HepG2 (cell line): ENCODE results near the gene UQCC2. TPM values are rescaled to one million over a fixed set of nuclear protein-coding genes. Genes with fewer than 3 reads are reported as not detected.
A peak's percentile ranks its signal among the peaks of the same experiment; 100 is the strongest.

ENCODE experiments used
- ELK4 ChIP-seq: sonication (generic); formaldehyde crosslinking; IDR thresholded peaks from 2 replicates; pipeline ENCODE4 v1.9.0; 2021; ENCODE audit warnings: missing genetic modification reagents, borderline replicate concordance
- ERF ChIP-seq: IDR thresholded peaks from 2 replicates; pipeline ENCODE4 v1.6.1; 2018; ENCODE audit warnings: missing biosample characterization, missing genetic modification reagents
- ESRRA ChIP-seq: sonication (generic); formaldehyde crosslinking; IDR thresholded peaks from 2 replicates; pipeline ENCODE4 v1.5.1; 2020; ENCODE audit warnings: mild to moderate bottlenecking, low read depth, missing genetic modification reagents
- GMEB2 ChIP-seq: IDR thresholded peaks from 2 replicates; pipeline ENCODE4 v1.6.1; 2016; ENCODE audit warnings: missing biosample characterization, missing genetic modification reagents, low read depth
- KLF12 ChIP-seq: sonication (generic); formaldehyde crosslinking; IDR thresholded peaks from 2 replicates; pipeline ENCODE4 v1.4.0; 2020; ENCODE audit warnings: missing genetic modification reagents, borderline replicate concordance
- TGIF2 ChIP-seq: IDR thresholded peaks from 2 replicates; pipeline ENCODE4 v1.6.1; 2016; ENCODE audit warnings: control low read depth, missing compliant biosample characterization
- ZBTB7A ChIP-seq: sonication (generic); formaldehyde crosslinking; IDR thresholded peaks from 2 replicates; pipeline ENCODE4 v1.8.0; 2022; ENCODE audit warnings: mild to moderate bottlenecking, missing genetic modification reagents
- ZFP36L1 ChIP-seq: sonication (generic); formaldehyde crosslinking; IDR thresholded peaks from 2 replicates; pipeline ENCODE4 v1.8.0; 2022; ENCODE audit warnings: mild to moderate bottlenecking, missing genetic modification reagents, moderate library complexity
- ZMAT3 ChIP-seq: sonication (generic); formaldehyde crosslinking; conservative IDR thresholded peaks from 2 replicates; pipeline ENCODE4 v1.7.0; 2021; ENCODE audit warnings: missing genetic modification reagents
- ZNF205 ChIP-seq: IDR thresholded peaks from 2 replicates; pipeline ENCODE4 v1.6.1; 2018; ENCODE audit warnings: missing biosample characterization, missing genetic modification reagents
- ZNF274 ChIP-seq: sonication (generic); formaldehyde crosslinking; IDR thresholded peaks from 2 replicates; pipeline ENCODE4 v1.5.1; 2020; ENCODE audit warnings: mild to moderate bottlenecking, missing genetic modification reagents
- ZNF280B ChIP-seq: sonication (generic); formaldehyde crosslinking; IDR thresholded peaks from 2 replicates; pipeline ENCODE4 v1.5.0; 2020; ENCODE audit warnings: missing genetic modification reagents, mild to moderate bottlenecking, borderline replicate concordance
- ZNF704 ChIP-seq: sonication (generic); formaldehyde crosslinking; IDR thresholded peaks from 2 replicates; pipeline ENCODE4 v1.8.1; 2023; ENCODE audit warnings: mild to moderate bottlenecking, inconsistent platforms, moderate library complexity, missing genetic modification reagents, borderline replicate concordance
- polyA plus RNA-seq, 8 experiments: library from polyadenylated mRNA; depleted of rRNA in 3 of 8; stranded (reverse) in 7 of 8; unstranded in 1 of 8; fragments of >200 nt; fragmentation: Illumina TruSeq in 4 of 8; extraction: Trizol in 4 of 8; gene quantifications; 2 replicates each; pipeline versions ENCODE4 v1.2.1 to v1.2.3, GENCODE V29; 2011 to 2016; ENCODE audit warnings: low read depth in 4 of 8, missing spikeins in 1 of 8, mixed read lengths in 1 of 8; ENCODE audit not compliant: insufficient read depth in 1 of 8
- total RNA-seq, 5 experiments: library from RNA; depleted of rRNA; stranded (reverse); fragments of >200 nt; fragmentation: Illumina TruSeq; extraction: Trizol; gene quantifications; 2 replicates each; pipeline ENCODE4 v1.2.3, GENCODE V29; 2016; ENCODE audit warnings: low read depth in 1 of 5
- TF ChIP-seq, protein P1 (sequence below): IDR thresholded peaks from 2 replicates; pipeline ENCODE4 v1.6.1; 2016; ENCODE audit warnings: missing compliant biosample characterization, missing genetic modification reagents, borderline replicate concordance
- TF ChIP-seq, protein P2 (sequence below): sonication (generic); formaldehyde crosslinking; IDR thresholded peaks from 2 replicates; pipeline ENCODE4 v1.4.0; 2020; ENCODE audit warnings: missing genetic modification reagents
- TF ChIP-seq, protein P3 (sequence below): sonication (generic); formaldehyde crosslinking; IDR thresholded peaks from 2 replicates; pipeline ENCODE4 v1.4.0; 2020; ENCODE audit warnings: missing genetic modification reagents

UQCC2 gene
- total and polyA plus RNA-seq, 2 of the 13 experiments (the other 11 are each of a cell fraction or from before 2014, with no cell fraction given), result 82.4 to 238 TPM

- TF ChIP-seq ZBTB7A (no peak), ELK4 (CRISPR knock-in tag) (no peak), KLF12 (no peak), ZNF280B (peak; percentile 42; the same call in 1 of the 2 replicates), ESRRA (CRISPR knock-in tag) (no peak), ERF (CRISPR knock-in tag) (peak; percentile 67; the same call in 1 of the 2 replicates), ZNF704 (no peak), ZNF274 (CRISPR knock-in tag) (no peak), GMEB2 (CRISPR knock-in tag) (no peak), ZFP36L1 (no peak), ZMAT3 (CRISPR knock-in tag) (no peak), TGIF2 (CRISPR knock-in tag) (no peak), ZNF205 (CRISPR knock-in tag) (0 out of 2 replicates have a peak, but pooled peaks have one; percentile 61)
- TF ChIP-seq, protein P1, sequence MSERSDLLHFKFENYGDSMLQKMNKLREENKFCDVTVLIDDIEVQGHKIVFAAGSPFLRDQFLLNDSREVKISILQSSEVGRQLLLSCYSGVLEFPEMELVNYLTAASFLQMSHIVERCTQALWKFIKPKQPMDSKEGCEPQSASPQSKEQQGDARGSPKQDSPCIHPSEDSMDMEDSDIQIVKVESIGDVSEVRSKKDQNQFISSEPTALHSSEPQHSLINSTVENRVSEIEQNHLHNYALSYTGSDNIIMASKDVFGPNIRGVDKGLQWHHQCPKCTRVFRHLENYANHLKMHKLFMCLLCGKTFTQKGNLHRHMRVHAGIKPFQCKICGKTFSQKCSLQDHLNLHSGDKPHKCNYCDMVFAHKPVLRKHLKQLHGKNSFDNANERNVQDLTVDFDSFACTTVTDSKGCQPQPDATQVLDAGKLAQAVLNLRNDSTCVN (CRISPR knock-in tag), result 0 out of 2 replicates have a peak, but pooled peaks have one; percentile 19
- TF ChIP-seq, protein P2, sequence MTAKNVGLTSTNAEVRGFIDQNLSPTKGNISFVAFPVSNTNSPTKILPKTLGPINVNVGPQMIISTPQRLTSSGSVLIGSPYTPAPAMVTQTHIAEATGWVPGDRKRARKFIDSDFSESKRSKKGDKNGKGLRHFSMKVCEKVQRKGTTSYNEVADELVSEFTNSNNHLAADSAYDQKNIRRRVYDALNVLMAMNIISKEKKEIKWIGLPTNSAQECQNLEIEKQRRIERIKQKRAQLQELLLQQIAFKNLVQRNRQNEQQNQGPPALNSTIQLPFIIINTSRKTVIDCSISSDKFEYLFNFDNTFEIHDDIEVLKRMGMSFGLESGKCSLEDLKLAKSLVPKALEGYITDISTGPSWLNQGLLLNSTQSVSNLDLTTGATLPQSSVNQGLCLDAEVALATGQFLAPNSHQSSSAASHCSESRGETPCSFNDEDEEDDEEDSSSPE (CRISPR knock-in tag), result no peak; the same call in 1 of the 2 replicates
- TF ChIP-seq, protein P3, sequence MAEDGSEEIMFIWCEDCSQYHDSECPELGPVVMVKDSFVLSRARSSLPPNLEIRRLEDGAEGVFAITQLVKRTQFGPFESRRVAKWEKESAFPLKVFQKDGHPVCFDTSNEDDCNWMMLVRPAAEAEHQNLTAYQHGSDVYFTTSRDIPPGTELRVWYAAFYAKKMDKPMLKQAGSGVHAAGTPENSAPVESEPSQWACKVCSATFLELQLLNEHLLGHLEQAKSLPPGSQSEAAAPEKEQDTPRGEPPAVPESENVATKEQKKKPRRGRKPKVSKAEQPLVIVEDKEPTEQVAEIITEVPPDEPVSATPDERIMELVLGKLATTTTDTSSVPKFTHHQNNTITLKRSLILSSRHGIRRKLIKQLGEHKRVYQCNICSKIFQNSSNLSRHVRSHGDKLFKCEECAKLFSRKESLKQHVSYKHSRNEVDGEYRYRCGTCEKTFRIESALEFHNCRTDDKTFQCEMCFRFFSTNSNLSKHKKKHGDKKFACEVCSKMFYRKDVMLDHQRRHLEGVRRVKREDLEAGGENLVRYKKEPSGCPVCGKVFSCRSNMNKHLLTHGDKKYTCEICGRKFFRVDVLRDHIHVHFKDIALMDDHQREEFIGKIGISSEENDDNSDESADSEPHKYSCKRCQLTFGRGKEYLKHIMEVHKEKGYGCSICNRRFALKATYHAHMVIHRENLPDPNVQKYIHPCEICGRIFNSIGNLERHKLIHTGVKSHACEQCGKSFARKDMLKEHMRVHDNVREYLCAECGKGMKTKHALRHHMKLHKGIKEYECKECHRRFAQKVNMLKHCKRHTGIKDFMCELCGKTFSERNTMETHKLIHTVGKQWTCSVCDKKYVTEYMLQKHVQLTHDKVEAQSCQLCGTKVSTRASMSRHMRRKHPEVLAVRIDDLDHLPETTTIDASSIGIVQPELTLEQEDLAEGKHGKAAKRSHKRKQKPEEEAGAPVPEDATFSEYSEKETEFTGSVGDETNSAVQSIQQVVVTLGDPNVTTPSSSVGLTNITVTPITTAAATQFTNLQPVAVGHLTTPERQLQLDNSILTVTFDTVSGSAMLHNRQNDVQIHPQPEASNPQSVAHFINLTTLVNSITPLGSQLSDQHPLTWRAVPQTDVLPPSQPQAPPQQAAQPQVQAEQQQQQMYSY (CRISPR knock-in tag), result no peak
Observed at GRCh38 chr6:33744001-33744848, 32.7 kb upstream of the UQCC2 start (continued).
